Stimulated activated CD4-positive, alpha-beta T cell treated with anti-CD3 and anti-CD28 coated beads, Interleukin-15, amount 100 ng/mL, for 48 hours (primary cell): Measurements from ENCODE around the gene ATF1.
"Not testable (repeated sequence)": the region's sequence is repeated elsewhere in the genome, so short reads cannot be mapped to it uniquely, and the experiment has no call there.

ENCODE experiments used
- DNase-seq, 2 donors: peaks; one replicate each; pipeline ENCODE4 v3.0.0-alpha.2; 2020; ENCODE audit warnings: low read depth in 2 of 2

Gene ATF1

GRCh38 chr12:50751948-50752721 lies 11.8 kb upstream of the ATF1 start:
- no peak for DNase-seq

GRCh38 chr12:50753232-50753769 lies 10.6 kb upstream of the ATF1 start:
- no peak for DNase-seq

- peak; percentile 59 to 63 for DNase-seq
Measured at GRCh38 chr12:50764286-50765094, 589 bp downstream of the ATF1 start.

- DNase-seq = peak in 1 of 2 donors; percentile 25
Measured at GRCh38 chr12:50765095-50765911, 1.4 kb downstream of the ATF1 start.

- no peak for DNase-seq
Measured at GRCh38 chr12:50768391-50768790, 4.5 kb downstream of the ATF1 start.

GRCh38 chr12:50768813-50769212 lies 4.9 kb downstream of the ATF1 start:
- DNase-seq = not testable (repeated sequence)

GRCh38 chr12:50771409-50771808 lies 7.5 kb downstream of the ATF1 start:
- no peak for DNase-seq

GRCh38 chr12:50772470-50772869 lies 8.6 kb downstream of the ATF1 start:
- no peak for DNase-seq

- no peak for DNase-seq
Measured at GRCh38 chr12:50772877-50773276, 9.0 kb downstream of the ATF1 start.

- DNase-seq = no peak
Measured at GRCh38 chr12:50775251-50775650, 11.3 kb downstream of the ATF1 start.

- no peak for DNase-seq
Measured at GRCh38 chr12:50776749-50777728, 13.1 kb downstream of the ATF1 start.

GRCh38 chr12:50778663-50779590 lies 15.0 kb downstream of the ATF1 start:
- DNase-seq = no peak

- no peak for DNase-seq
Measured at GRCh38 chr12:50780013-50780412, 16.1 kb downstream of the ATF1 start.

GRCh38 chr12:50784501-50784900 lies 20.6 kb downstream of the ATF1 start:
- no peak for DNase-seq

GRCh38 chr12:50785406-50786001 lies 21.6 kb downstream of the ATF1 start:
- no peak for DNase-seq

- no peak for DNase-seq
Measured at GRCh38 chr12:50786498-50787231, 22.8 kb downstream of the ATF1 start.

- DNase-seq = no peak
Measured at GRCh38 chr12:50787618-50788017, 23.7 kb downstream of the ATF1 start.

- no peak for DNase-seq
Measured at GRCh38 chr12:50788561-50788960, 24.7 kb downstream of the ATF1 start.
